ENCODE results near the gene STAG1.
"Not testable (repeated sequence)": the region's sequence is repeated elsewhere in the genome, so short reads cannot be mapped to it uniquely, and the experiment has no call there.

The STAG1 gene

GRCh38 chr3:136752172-136752421, at the start of gene STAG1:
Gene STAG1 (minus strand): TSS chr3:136752378. CDS start chr3:136630898, 121,480 bp downstream.
- no peak for DNase-seq

- DNase-seq: not testable (repeated sequence)
Measured at GRCh38 chr3:136801146-136801545, 49.0 kb upstream of the STAG1 start.

DNA sequence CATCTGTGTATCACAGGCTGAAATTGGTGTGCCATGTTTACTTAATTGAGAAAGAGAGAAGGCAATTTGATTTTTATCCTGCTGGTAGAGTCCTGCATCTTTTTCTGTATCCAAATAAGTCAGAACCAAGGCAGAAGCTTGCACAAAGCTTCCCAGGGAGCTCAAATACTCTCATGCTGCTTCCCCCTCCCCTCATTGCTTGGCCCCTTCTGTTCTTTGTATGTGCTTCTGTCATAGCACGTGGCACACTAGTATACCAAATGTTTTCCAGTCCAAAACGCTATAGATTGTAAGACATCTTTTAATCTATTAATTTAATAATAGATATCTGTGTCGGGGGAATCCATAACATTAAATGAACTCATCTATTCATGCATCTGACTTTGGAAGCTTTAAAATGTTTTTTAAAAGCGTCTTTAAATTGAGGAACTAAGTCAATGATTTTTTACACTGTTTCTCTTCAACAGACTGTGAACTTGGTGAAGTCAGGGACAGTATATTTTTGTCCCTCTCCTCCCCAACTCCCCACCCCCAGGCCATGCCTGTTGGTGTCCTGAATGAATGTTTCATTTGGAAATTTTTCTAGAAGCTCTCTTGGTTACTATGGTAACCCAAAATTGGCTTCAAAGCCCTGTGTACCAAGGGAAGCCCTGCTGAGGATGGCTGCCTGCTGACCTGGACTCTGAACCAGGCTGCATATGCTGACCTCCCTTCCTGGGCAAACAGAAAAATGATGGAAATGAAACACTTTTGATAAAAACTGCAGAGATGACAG, 40.6 kb upstream of the STAG1 start:
- DNase-seq: no peak

GRCh38 chr3:136790786-136791185, 38.6 kb upstream of the STAG1 start:
- DNase-seq: no peak

DNA sequence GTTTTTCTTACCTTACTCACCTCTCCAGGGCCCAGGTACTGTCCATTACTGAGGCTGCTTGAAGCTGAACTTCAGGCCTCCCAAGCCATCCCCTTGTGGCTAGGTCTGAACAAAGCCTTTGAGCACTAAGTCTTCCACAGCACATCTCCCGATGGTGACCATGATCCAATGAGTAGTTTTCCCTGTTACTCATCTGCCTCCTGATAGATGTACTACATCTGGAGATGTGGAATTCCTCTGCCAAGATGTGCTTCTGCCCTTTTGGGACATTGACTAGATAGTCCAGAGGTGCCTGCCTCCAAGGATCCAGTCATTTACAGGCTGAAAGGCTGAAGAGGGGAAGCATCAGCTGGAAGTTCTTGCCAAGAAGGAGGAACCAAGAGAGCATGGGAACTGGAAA, 37.8 kb upstream of the STAG1 start:
- no peak for DNase-seq

- no peak for DNase-seq
Measured at GRCh38 chr3:136788154-136788553, 36.0 kb upstream of the STAG1 start.

DNA sequence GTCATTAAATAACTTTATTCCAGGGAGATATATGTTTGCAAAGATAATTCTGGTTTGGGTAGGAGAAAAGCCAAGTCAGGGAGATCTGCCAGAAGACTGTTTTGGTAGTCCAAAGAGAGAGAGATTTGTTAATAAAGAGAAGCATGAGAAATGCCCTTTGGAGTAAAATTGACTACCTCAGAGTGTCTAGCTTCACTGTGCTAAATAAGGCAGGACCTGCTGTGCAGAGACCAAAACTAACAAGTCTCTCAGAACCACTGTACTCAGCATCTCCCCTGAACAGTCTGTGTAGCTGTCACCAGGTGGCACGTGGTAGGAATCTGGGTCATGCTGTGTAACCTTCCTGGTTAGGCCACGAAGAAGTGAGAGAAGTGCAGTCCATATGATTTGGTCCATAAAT, 35.2 kb upstream of the STAG1 start:
- DNase-seq: no peak

DNA sequence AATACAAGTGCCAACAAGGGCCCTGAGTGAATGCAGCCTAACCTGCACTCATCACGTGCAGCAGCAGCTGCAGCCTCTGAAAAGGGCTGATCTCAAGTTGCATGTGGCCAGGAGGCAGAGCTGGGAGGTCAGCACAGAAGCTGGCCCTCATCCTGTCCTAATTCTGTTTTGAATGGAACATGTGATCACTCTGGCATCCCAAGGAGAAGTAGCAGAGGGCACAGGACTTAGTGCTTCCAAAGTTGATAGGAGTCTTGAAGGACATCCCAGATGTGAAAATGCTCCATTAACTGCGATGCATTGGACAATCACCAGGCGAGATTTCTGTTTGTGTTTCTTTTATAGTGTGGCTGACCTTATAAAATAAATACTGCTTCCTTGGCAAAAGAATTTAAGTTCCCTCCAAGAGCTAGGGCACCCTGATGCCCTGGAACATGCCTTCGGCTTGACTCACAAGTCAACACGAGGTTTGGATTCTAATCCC, 31.6 kb upstream of the STAG1 start:
- no peak for DNase-seq

DNA sequence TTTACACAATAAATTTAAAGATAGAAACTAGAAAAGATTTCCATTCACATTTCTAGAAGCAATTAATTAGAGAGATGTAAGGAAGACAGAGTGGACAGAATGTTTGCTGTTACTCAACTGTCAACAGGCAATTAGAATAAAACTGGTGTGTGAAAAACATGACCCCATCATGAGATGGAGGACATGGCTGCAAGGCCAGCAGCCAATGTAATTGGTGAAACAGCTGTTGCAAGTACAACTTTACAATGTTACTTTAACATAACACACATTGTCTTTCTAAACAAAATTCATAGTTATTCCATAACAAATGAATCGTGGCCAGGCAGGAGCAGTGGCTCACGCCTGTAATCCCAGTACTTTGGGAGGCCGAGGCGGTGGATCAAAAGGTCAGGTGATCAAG, 28.6 kb upstream of the STAG1 start:
- no peak for DNase-seq

- DNase-seq: no peak
Measured at GRCh38 chr3:136778865-136779264, 26.7 kb upstream of the STAG1 start.

DNA sequence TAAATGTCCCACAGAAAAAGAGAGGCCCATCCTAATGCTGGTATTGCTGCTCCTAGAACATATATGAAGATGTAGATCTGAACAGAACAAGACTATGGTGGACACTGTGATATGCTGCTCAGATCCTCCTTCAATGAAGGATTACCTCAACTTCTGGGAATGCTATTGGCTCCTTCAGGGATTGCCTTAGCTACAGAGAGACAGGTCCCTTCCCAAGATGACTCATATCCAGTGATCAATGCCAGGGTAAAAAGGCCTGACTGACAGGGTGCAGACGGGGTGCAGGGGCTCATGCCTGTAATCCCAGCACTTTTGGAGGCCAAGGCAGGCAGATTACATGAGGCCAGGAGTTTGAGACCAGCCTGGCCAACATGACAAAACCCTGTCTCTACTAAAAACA, 20.5 kb upstream of the STAG1 start:
- DNase-seq: no peak

- DNase-seq: not testable (repeated sequence)
Measured at GRCh38 chr3:136758160-136759102, 6.3 kb upstream of the STAG1 start.

DNA sequence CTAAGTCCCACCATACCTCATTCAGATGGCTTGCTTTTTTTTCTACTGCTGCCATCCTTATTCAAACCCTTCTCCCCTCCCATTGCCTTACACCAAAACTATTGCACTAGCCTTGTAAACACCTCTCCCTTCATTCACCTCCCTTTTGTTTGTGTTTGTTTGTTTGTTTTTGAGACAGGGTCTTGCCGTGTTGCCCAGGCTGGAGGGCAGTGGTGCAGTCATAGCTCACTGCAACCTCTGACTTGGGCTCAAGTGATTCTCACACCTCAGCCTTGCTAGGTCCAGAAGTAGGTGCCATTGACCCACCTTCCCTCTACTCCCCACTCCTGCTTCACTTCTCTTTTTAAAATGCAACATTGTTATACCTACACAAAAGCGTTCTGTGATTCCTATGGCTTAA, 3.0 kb upstream of the STAG1 start:
- DNase-seq: no peak

DNA sequence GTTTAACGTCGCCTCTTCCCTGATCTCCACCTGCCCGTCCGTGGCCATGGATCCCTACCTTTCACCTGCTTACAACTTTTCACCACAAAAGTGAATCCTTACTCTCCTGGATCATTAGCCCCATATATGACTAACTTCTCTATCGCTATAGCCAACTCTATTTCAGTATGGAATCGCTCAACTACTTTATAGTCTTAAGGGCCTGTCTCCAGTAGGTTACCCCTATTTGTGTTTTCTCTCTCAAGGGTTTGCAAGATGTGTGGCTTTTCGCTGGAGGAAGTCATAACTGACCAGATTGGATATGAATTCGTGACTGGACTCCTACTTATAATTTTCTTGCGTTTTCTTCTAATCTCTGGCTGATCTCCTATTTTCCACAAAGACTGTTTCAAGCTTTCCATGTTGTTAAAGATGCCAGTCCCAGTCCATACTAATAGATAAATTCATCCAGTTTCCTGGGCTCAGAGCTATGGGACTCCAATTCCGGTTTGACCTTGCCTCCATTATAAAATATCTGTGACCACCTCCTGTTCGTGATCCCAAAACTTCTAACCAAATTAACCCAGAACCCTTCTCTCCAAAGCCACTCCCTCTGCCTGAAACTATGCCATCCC, 1.3 kb upstream of the STAG1 start:
- DNase-seq: no peak

DNA sequence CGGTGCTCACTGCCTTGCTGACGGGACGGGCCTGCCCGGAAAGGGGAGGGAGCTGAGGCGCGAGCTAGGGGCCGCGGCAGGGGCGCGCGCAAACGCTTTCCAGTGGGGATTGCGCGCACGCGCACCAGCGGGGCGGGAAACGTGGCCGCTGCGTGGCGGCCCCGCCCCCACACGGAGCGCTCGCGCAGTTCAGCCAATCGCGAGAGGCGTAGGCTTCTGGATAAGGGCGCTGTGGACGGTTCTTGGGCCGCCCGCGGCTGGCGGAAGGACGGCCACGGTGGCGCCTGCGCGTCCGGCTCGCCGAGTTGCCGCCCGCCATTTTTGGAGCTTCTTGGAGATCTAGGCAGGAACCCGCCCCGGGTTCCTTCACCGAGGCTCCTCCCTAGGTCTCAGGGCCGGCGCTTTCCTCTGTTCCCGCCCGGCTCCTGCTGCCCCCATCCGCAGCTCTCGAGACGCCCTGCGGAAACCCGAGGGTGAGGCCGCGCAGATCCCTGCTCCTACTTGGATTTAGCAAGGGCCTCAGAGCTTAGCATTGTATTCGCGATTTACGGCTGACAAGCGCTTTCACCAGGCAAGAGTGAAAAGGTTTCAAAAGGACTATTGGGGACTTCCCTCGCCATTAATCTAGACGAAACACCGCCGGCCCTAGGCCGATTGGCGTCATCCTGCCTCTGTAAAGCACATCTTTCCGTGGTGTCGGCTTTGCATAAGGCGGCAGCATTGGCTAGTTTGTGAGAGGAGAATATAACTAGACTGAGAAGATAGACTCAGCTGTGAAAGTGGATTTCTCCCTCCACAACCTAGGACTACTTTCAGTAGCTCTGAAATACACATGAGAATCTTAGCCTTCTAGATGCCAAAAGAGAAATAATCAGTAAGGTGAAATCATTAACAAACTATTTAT, 496 bp upstream of the STAG1 start:
- peak; percentile 98 for DNase-seq

GRCh38 chr3:136751316-136752171, 634 bp downstream of the STAG1 start:
- DNase-seq: peak; percentile 77

DNA sequence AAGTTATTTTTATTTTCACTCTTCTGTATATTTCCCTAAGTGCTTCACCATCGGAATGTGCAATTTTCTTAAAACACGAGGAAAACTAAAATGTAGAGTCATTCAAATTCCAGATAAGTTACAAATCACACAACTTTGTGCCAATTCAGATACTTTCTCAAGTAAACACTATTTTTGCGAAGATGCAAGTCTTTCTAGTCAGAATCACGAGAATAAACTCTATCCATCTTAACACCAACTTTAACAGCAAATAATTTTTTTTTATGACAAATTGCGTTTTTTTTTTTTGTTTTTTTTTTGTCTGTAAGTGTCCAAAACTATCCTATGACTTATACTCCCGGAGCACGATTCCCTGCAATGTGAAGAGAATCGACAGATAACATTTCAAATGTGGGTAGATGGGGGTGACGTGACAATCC, 1.3 kb downstream of the STAG1 start:
- DNase-seq: no peak

GRCh38 chr3:136750209-136750896, 1.8 kb downstream of the STAG1 start:
- no peak for DNase-seq

- not testable (repeated sequence) for DNase-seq
Measured at GRCh38 chr3:136749602-136750001, 2.6 kb downstream of the STAG1 start.

GRCh38 chr3:136749091-136749490, 3.1 kb downstream of the STAG1 start:
- no peak for DNase-seq

- no peak for DNase-seq
Measured at GRCh38 chr3:136745916-136746315, 6.3 kb downstream of the STAG1 start.
